ENCODE results near the gene PDE4D.

GRCh38 chr5:59198832-59199231, 694.7 kb downstream of the PDE4D start:
- TF ChIP-seq CTCF (IDR thresholded peaks at IDR 0.05): no peak
- TF ChIP-seq EZH2phosphoT487 (IDR thresholded peaks at IDR 0.05): no peak
- no peak for TF ChIP-seq EZH2 (IDR thresholded peaks at IDR 0.05)

Measured in neural progenitor cell (in vitro differentiated cells).